NCI-H1092 treated with DMSO at 0.1 percent for 48 hours (cell line): ENCODE results near the gene RRAD.
"Not testable (repeated sequence)": the region's sequence is repeated elsewhere in the genome, so short reads cannot be mapped to it uniquely, and the experiment has no call there.

Experiments
- DNase-seq: peaks from one replicate; lab custom pipeline; 2025; lab: John Stamatoyannopoulos, UW

RRAD gene, protein sequence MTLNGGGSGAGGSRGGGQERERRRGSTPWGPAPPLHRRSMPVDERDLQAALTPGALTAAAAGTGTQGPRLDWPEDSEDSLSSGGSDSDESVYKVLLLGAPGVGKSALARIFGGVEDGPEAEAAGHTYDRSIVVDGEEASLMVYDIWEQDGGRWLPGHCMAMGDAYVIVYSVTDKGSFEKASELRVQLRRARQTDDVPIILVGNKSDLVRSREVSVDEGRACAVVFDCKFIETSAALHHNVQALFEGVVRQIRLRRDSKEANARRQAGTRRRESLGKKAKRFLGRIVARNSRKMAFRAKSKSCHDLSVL

DNA sequence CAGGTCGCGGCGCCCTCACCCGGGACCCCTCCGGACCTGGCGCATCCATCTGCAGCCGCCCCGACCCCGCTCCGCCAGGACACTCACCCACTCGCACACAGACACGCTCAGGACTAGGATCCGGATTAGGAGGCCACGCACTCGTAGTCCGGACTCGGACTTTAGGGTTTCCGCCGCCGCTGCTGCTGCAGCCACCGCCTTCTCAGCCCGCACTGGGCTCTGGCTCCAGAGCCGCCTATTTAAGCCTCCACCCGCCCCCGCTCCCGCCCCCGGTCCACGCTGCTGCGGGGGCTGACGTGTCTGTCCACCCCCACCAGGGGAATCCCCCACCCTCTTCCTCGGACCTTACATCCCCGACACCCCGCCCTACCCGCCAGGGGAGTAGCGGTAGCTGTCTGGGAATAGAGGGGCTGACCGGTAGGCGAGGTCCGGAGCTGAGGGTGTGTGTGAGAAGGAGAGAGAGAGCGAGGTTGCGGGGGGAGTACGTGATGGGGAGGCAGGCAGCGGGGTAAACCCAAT is at the start of gene RRAD:
RRAD (minus strand) TSS at position 214 of the 519 bp plus-strand sequence. CDS start 356 bp downstream, outside the sequence.
- DNase-seq: no peak

DNA sequence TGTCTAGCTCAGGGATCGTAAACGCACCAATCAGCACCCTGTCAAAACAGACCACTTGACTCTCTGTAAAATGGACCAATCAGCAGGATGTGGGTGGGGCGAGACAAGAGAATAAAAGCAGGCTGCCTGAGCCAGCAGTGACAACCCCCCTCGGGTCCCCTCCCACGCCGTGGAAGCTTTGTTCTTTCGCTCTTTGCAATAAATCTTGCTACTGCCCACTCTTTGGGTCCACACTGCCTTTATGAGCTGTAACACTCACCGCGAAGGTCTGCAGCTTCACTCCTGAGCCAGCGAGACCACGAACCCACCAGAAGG is 49.6 kb upstream of the RRAD start:
- peak; percentile 4 for DNase-seq

DNA sequence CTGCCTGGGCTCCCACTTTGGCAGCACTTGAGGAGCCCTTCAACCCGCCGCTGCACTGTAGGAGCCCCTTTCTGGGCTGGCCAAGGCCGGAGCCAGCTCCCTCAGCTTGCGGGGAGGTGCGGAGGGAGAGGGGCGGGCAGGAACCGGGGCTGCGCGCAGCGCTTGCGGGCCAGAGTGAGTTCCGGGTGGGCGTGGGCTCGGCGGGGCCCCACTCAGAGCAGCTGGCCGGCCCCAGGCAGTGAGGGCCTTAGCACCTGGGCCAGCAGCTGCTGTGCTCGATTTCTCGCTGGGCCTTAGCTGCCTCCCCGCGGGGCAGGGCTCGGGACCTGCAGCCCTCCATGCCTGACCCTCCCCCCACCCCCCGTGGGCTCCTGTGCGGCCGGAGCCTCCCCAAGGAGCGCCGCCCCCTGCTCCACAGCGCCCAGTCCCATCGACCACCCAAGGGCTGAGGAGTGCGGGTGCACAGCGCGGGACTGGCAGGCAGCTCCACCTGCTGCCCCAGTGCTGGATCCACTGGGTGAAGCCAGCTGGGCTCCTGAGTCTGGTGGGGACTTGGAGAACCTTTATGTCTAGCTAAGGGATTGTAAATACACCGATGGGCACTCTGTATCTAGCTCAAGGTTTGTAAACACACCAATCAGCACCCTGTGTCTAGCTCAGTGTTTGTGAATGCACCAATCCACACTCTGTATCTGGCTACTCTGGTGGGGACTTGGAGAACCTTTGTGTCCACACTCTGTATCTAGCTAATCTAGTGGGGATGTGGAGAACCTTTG is 49.0 kb upstream of the RRAD start:
- DNase-seq: not testable (repeated sequence)

DNA sequence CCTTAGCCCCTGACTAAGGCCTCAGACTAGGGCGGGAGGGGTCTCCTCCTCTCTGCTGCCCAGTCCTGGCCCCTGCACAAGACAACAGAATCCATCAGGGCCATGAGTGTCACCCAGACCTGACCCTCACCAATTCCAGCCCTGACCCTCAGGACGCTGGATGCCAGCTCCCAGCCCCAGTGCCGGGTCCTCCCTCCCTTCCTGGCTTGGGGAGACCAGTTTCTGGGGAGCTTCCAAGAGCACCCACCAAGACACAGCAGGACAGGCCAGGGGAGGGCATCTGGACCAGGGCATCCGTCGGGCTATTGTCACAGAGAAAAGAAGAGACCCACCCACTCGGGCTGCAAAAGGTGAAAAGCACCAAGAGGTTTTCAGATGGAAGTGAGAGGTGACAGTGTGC is 48.4 kb upstream of the RRAD start:
- no peak for DNase-seq

DNA sequence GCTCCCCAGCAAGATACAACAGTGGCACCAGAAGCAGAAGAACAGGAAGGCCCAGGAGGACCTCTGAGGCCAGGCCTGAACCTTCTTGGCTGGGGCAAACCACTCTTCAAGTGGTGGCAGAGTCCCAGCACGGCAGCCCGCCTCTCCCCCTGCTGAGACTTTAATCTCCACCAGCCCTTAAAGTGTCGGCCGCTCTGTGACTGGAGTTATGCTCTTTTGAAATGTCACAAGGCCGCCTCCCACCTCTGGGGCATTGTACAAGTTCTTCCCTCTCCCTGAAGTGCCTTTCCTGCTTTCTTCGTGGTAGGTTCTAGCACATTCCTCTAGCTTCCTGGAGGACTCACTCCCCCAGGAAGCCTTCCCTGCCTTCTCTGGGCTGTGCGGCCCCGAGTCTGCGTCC is 47.6 kb upstream of the RRAD start:
- DNase-seq: no peak

DNA sequence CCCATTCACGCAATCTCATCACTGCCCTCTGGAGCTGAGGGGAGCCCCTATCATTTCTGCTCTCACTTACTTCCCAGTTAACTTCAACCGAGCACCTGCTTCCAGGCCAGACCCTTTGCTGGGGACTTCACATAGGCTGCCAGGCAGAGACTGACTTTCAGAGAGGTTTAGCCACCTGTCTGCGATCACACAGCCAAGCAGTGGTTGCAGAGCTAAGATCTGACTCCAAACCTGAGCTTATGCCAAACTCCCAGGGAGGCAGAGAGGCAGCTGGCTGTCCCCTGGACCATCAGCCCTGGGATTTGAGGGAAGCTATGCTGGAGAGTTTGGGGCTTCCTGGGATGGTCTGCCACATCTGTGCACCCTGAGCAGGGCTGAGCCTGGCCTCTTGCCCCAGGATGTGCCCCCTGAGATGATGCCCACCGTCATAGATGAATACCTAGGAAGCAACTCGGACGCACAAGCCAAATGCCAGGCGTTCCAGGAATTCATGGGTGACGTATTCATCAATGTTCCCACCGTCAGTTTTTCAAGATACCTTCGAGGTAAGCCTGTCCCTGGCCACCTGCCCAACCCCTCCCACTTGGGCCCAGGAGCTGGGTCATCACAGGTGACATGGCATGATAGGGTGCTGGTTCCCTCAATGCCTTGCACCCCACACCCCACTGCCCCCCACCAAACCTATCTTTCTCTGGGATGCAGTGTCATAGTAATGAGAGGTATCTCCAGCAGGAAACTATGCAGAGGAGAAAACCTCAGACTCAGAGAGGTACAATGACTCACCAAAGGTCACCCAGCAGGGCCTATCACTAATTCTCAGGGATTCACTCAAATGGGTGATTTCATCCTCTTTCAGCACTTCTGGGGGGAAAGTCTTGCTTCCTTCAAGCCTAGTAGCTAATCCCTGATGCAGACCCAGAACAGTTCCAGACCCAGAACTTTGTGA is 45.7 kb upstream of the RRAD start:
- DNase-seq: no peak

DNA sequence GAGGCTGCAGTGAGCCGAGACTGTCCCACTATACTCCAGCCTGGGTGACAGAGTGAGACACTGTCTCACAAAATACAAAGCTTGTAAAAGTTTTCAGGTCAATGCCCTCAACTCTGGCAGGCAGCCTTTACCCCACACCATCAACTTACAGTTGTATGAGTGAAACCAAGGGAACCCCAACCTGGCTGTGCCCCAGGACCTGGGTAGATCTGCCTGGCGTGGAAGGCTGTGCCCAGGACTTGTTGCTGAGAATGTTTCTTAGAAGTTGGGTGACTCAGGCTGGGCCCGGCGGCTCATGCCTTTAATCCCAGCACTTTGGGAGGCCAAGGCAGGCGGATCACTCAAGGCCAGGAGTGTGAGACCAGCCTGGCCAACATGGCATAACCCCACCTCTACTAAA is 43.5 kb upstream of the RRAD start:
- DNase-seq: no peak

DNA sequence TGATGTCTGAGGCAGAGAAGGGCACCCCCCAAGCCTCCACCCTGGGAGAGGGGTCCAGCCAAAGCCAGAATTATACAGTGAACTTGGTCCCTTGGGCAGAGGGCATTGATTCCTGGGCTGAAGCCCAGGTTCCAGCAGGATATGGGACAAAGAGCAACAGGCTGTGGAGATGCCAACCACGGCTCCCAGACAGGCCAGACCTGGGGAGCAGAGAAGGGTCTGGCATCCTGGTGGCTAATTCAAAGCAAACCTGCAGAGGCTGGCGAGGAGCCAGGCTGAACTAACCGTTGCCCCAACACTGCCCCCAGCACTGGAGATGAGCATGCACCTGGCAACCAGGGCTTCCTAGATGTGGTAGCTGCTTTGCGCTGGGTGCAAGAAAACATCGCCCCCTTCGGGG is 38.7 kb upstream of the RRAD start:
- peak; percentile 6 for DNase-seq

DNA sequence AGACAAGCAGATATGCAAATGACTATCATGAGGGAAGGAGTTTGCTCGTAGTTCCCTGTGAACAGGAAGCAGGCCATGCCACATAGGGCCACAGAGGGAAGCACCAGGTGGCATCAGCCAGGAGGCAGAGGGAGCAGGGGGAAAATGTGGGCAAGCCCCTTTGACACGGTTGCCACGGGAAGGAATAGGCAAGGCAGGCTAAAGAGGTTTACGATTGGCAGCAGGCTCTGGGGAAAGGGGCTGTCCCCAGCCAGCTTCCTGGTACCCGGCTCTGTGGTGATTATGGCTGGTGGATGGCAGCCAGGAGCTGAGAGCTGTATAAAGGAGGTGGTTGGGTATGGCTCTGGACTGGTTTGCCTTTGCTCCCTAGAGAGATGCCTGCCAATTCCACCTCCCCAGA is 36.6 kb upstream of the RRAD start:
- DNase-seq: peak; percentile 78

DNA sequence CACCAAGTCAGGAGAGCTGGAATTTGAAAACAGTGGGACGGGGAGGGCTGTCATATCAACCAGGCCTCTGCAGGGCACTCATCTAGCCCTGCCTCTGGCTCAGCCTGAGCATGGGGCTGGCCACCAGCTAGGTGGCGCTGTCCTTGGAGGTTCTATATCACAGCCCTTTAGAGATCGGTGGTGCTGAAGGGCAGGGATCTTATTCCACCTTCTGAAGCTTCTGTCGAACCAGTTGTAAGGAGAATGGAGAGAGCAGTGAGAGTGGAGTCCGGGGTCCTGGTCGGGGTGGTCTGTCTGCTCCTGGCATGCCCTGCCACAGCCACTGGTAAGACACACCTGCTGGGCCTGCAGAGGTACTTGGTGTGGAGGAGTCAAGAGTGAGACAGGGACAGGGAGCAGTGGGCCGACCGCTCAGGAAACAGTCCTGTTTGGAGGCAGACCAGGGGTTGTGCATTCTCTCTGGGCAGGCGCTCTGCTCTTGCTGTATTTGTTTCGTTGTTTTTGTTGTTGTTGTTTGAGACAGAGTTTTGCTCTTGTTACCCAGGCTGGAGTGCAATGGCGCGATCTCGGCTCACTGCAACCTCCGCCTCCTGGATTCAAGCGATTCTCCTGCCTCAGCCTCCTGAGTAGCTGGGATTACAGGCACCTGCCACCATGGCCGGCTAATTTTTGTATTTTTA is 35.9 kb upstream of the RRAD start, which contains the start of gene CES3:
CES3 (plus strand) TSS at position 202 of the 680 bp plus-strand sequence; CDS start at position 244, 42 bp downstream.
- peak; percentile 48 for DNase-seq

DNA sequence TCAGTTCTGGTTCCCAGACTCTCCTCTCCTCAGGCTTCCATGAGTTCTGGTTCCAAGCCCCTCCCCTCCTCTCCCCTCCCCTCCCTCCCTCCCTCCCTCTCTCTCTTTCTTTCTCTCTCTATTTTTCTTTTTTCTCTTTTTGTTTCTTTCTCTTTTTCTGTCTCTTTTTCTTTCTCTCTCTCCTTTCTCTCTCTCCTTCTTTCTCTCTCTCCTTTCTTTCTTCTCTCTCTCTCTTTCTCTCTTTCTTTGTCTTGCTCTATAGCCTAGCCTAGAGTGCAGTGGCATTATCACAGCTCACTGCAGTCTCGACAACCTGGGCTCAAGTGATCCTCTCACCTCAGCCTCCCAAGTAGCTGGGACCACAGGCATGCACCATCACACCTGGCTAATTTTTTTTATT is 34.9 kb upstream of the RRAD start:
- DNase-seq: no peak

DNA sequence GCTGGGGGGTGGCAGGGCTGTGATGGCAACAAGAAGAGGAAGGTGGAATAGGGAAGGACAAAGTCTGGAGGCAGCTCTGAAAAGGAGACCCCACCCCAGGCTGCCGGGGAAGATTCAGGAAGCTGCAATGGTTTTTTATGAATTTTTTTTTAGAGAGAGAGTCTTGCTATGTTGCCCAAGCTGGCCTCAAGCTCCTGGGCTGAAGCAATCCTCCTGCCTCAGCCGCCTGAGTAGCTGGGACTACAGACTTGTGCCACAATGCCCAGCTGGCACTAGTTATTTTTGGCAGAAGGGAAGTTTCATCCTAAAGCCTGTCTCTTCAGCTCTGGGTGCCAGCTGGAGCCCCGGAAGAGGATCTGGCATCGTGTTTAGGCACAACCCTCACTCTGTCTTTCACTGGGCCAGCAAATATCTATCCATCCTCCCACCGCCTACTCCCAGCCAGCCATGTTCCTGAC is 34.4 kb upstream of the RRAD start:
- DNase-seq: no peak

DNA sequence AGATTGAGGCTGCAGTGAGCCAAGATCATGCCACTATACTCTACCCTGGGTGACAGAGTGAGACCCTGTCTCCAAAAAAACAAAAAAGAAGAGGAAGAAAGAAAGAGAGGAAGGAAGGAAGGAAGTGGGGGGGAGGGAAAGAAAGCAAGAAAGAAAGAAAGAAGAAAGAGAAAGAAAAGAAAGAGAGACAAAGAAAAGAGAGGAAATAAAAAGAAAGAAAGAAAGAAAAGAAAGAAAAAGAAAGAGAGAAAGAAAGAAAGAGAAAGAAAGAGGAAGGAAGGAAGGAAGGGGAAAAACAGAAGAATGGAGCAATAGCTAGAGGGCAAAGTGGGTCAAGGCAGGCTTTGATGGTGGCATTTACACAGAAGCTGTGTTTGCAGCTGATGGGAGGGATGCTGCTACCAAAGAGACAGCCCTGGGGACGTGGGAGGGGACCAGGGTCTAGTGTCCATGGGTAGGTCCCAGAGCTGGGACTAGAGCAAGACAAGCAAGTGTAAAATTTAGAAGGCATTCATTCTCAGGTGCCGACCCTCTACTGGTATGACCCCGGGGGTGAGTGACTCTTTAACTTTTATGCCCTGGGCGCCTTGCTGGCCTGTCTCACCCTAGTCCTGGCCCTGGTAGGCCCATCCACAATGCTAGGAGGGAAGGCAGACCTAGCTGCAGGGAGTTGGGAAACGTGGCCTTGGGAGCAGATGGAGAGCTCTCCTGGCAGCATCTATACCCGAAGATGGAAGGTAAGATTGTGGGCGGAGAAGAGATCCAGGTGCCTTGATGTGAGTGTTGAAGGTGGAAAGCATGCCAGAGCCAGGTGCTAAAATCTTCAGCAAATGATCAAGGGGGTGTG is 33.7 kb upstream of the RRAD start:
- no peak for DNase-seq

DNA sequence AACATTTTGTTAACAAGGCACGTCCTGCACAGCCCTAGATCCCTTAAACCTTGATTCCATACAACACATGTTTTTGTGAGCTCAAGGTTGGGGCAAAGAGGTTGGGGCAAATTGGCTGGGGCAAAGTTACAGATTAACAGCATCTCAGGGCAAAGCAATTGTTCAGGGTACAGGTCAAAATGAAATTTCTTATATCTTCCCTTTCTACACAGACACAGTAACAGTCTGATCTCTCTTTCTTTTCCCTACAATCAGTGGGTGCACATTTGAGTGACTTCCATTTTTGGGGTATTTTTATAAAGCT is 30.8 kb upstream of the RRAD start:
- DNase-seq: not testable (repeated sequence)

DNA sequence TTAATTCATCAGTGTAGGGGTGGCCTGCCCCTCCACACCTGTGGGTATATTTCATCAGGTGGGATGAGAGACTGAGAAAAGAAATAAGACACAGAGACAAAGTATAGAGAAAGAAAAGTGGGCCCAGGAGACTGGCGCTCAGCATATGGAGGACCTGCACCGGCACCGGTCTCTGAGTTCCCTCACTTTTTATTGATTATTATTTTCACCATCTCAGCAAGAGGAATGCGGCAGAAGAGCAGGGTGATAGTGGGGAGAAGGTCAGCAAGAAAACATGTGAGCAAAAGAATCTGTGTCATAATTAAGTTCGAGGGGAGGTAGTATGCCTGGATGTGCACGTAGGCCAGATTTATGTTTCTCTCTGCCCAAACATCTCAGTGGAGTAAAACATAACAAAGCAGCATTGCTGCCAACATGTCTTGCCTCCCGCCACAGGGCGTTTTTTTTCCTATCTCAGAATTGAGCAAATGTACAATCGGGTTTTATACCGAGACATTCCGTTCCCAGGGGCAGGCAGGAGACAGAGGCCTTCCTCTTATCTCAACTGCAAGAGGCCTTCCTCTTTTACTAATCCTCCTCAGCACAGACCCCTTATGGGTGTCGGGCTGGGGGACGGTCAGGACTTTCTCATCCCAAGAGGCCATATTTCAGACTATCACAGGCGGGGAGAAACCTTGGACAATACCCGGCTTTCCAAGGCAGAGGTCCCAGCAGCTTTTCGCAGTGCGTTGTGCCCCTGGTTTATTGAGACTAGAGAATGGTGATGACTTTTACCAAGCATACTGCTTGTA is 30.2 kb upstream of the RRAD start:
- DNase-seq: not testable (repeated sequence)

DNA sequence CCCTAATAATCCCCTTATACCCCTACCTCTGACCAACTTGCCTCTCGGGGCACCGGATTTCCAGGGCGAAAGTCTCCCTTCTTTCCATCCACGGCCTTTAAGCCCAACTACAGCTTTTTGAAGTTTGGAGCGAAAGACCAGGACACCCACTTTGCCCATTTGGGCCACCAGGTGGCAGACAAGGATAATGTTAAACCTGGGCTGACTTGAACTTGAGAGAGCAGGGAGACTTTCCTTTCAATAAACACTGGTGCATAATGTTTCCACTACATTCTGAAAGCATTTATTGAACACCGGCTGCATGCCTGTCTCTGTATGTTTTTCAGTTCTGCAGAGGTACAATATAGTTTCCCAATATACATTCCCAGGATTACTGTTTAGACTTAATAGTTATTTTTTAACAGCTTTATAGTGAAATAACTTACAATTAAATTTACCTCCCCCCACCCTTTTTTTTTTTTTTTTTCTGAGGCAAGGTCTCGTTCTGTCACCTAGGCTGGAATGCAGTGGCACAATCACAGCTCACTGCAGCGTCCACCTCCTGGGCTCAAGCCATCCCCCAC is 28.8 kb upstream of the RRAD start:
- DNase-seq: peak; percentile 73

DNA sequence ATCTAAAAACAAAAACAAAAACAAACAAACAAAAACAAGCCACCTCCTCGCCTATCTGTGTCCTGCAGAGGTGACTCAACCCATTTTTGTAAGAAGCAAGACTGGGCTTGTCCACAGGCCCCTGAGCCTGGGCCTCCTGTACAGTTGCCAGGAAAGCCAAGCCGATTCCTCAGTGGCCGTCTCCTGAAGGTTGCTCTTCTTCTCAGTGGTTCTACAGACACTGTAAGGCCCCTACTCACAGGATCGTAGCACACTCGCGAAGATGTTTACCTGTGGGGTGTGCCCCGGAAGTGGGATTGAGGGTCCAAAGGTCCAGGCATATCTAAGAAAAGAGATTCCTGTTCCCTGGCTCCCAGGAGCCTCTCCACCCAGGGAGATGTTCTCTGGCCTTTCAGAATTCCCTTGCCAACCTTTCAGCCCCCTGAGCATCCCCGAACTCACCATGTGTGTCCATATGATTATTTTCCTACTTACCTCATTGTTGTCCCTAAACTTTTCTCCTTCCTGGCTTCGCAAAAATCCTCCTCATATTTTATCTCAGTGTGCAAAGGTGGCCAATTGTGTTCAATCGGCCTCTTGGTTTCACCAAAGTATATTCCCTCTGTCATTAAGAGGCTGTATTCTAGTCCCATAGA is 28.2 kb upstream of the RRAD start:
- DNase-seq: no peak

DNA sequence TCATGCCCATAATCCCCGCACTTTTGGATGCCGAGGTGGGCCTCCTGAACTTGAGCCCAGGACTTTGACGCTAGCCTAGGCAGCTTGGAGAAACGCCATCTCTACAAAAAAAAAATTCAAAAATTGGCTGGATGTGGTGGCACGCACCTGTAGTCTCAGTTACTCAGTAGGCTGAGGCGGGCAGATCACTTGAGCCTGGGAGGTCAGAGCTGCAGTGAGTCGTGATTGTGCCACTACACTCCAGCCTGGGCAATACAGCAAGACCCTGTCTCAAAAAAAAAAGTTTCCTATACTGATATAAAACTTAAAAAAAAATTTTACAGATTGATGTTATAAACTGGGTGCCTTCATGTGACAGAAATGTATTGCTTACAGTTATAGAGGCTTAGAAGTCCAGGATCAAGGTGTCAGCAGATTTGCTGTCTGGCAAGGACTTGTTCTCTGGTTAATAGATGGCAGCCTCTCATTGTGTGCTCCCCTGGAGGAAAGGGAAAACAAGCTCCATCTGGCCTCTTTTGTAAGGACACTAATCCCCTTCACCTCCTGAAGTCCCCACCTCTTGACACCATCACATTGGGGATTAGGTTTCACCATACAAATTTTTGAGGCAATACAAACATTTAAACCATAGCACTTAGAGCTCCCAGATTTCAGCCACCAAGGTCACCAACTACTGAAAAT is 27.2 kb upstream of the RRAD start:
- DNase-seq: peak; percentile 15
